ENCODE data around the gene RANBP10. TPM values are rescaled to one million over a fixed set of nuclear protein-coding genes. Genes with fewer than 3 reads are reported as not detected.

Gene RANBP10
- total and polyA plus RNA-seq, 2 of the 13 experiments (the other 11 are each of a cell fraction or from before 2014, with no cell fraction given) = 9.2 to 22.7 TPM

DNA sequence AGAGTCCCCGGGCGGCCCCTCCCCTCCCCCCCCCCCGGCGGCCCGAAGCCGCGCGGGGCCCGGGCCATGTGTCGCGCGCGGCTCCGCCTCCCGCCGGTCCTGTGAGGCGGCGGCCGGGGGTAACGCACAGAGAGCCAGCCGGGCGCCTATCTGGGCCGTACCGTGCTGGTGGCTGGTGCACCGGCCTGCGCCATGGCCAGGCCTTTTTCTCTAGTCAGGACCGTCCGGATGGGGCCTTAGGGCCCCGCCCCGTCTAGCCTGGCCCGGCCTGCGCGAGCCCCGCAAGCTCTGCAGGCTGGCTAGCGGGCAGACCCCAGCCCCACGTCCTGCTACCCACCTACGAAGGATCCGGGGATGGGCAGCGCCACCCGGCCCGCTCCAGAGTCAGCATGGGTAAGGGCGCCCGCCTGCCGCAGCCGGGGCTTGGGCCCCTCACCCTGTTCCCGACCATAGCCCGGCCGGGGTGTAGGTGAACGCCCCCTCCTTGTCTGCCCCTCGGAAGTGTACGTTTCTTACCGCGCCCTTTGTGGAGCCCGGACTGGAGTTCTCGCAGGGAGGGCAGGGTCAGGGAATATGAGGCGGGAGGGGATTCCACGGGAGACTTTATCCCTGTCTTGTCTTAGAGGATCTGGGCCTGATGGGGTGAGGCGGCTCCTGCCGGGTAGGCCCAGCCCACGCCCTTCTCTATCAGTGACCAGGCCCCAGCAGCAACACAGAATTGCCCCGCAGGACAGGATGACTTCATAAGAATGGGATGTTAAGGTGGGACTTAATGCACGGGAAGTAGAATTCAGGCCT, 40.9 kb upstream of the RANBP10 start, which contains the start of gene CENPT (continued):
- TF ChIP-seq, protein P1, sequence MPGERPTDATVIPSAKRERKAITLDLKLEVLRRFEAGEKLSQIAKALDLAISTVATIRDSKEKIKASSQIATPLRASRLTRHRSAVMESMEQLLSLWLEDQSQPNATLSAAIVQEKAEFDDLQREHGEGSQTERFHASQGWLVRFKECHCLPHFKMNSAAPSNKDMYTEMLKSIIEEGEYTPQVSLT (CRISPR knock-in tag; IDR thresholded peaks at IDR 0.05; ENCODE audit: borderline replicate concordance, low read depth) = no peak
- TF ChIP-seq, protein P2, sequence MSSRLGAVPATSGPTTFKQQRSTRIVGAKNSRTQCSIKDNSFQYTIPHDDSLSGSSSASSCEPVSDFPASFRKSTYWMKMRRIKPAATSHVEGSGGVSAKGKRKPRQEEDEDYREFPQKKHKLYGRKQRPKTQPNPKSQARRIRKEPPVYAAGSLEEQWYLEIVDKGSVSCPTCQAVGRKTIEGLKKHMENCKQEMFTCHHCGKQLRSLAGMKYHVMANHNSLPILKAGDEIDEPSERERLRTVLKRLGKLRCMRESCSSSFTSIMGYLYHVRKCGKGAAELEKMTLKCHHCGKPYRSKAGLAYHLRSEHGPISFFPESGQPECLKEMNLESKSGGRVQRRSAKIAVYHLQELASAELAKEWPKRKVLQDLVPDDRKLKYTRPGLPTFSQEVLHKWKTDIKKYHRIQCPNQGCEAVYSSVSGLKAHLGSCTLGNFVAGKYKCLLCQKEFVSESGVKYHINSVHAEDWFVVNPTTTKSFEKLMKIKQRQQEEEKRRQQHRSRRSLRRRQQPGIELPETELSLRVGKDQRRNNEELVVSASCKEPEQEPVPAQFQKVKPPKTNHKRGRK (CRISPR knock-in tag; IDR thresholded peaks at IDR 0.05) = no peak
- TF ChIP-seq, protein P3, sequence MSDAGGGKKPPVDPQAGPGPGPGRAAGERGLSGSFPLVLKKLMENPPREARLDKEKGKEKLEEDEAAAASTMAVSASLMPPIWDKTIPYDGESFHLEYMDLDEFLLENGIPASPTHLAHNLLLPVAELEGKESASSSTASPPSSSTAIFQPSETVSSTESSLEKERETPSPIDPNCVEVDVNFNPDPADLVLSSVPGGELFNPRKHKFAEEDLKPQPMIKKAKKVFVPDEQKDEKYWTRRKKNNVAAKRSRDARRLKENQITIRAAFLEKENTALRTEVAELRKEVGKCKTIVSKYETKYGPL (CRISPR knock-in tag; IDR thresholded peaks at IDR 0.05) = no peak
- TF ChIP-seq ZNF432 (CRISPR knock-in tag; IDR thresholded peaks at IDR 0.05; ENCODE audit: borderline replicate concordance) (no peak), MAF1 (CRISPR knock-in tag; IDR thresholded peaks at IDR 0.05; ENCODE audit: borderline replicate concordance) (no peak), ZFYVE20 (CRISPR knock-in tag; IDR thresholded peaks at IDR 0.05; ENCODE audit: borderline replicate concordance, low read depth) (0 out of 2 replicates have a peak, but pooled peaks have one; percentile 44), THYN1 (CRISPR knock-in tag; IDR thresholded peaks at IDR 0.05; ENCODE audit: borderline replicate concordance, low read depth) (no peak), ZNF44 (CRISPR knock-in tag; IDR thresholded peaks at IDR 0.05) (peak; percentile 83; the same call in 1 of the 2 replicates), ZNF788 (CRISPR knock-in tag; IDR thresholded peaks at IDR 0.05; ENCODE audit: borderline replicate concordance) (no peak), IRX3 (CRISPR knock-in tag; IDR thresholded peaks at IDR 0.05; ENCODE audit: borderline replicate concordance, low read depth) (no peak), NR2F1 (CRISPR knock-in tag; IDR thresholded peaks at IDR 0.05) (no peak), SETDB1 (CRISPR knock-in tag; IDR thresholded peaks at IDR 0.05; ENCODE audit: borderline replicate concordance) (no peak), ZNF331 (CRISPR knock-in tag; IDR thresholded peaks at IDR 0.05) (no peak), ZNF619 (CRISPR knock-in tag; IDR thresholded peaks at IDR 0.05) (no peak), ZNF264 (CRISPR knock-in tag; IDR thresholded peaks at IDR 0.05) (no peak), FIP1L1 (IDR thresholded peaks at IDR 0.05; ENCODE audit: borderline replicate concordance, insufficient read depth, low read depth, low read length) (no peak), HOXA3 (CRISPR knock-in tag; IDR thresholded peaks at IDR 0.05) (no peak), IKZF4 (CRISPR knock-in tag; IDR thresholded peaks at IDR 0.05; ENCODE audit: borderline replicate concordance, low read depth, not compliant biosample characterization) (peak; percentile 29), ZNF775 (CRISPR knock-in tag; IDR thresholded peaks at IDR 0.05; ENCODE audit: borderline replicate concordance) (no peak), ZNF274 (CRISPR knock-in tag; IDR thresholded peaks at IDR 0.05) (peak; percentile 59; the same call in 1 of the 2 replicates), TP53 (CRISPR knock-in tag; conservative IDR thresholded peaks at IDR 0.05) (no peak), THAP11 (CRISPR knock-in tag; IDR thresholded peaks at IDR 0.05) (no peak), ZNF562 (CRISPR knock-in tag; IDR thresholded peaks at IDR 0.05; ENCODE audit: borderline replicate concordance) (no peak), ISX (CRISPR knock-in tag; conservative IDR thresholded peaks at IDR 0.05) (no peak), ZNF766 (CRISPR knock-in tag; IDR thresholded peaks at IDR 0.05; ENCODE audit: borderline replicate concordance) (peak; percentile 9; the same call in 1 of the 2 replicates), TSC22D2 (CRISPR knock-in tag; IDR thresholded peaks at IDR 0.05; ENCODE audit: borderline replicate concordance) (no peak)
- TF ChIP-seq, protein P4, sequence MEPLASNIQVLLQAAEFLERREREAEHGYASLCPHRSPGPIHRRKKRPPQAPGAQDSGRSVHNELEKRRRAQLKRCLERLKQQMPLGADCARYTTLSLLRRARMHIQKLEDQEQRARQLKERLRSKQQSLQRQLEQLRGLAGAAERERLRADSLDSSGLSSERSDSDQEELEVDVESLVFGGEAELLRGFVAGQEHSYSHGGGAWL (CRISPR knock-in tag; IDR thresholded peaks at IDR 0.05) = peak; percentile 29; the same call in 1 of the 2 replicates

Data from HepG2 (cell line).